ENCODE results near the gene LINGO1. TPM values are rescaled to one million over a fixed set of nuclear protein-coding genes. Genes with fewer than 3 reads are reported as not detected.

Gene LINGO1
- polyA plus RNA-seq, 1 of the 3 experiments (the other 2 are of a cell fraction) = 0.56 TPM

DNA sequence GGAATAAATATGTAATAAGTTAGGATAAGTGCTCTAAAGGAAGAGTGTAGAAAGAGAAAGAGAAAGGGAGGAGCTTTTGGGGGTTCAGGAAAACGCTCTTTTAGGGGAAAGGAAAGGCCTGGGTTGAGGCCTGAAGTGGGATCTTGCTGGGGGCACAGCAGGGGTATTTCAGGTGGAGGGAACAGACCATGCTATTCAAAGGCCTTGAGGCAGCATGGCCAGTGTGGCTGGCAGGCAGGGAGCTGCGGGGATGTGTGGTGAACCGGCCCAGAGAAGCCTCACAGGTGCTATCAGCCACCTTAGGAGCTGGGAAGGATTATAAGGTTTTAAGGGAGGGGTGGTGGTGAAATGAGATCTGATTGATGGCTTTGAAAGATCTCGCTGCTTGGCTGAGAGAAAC is 66.6 kb downstream of the LINGO1 start:
- TF ChIP-seq, protein P1, sequence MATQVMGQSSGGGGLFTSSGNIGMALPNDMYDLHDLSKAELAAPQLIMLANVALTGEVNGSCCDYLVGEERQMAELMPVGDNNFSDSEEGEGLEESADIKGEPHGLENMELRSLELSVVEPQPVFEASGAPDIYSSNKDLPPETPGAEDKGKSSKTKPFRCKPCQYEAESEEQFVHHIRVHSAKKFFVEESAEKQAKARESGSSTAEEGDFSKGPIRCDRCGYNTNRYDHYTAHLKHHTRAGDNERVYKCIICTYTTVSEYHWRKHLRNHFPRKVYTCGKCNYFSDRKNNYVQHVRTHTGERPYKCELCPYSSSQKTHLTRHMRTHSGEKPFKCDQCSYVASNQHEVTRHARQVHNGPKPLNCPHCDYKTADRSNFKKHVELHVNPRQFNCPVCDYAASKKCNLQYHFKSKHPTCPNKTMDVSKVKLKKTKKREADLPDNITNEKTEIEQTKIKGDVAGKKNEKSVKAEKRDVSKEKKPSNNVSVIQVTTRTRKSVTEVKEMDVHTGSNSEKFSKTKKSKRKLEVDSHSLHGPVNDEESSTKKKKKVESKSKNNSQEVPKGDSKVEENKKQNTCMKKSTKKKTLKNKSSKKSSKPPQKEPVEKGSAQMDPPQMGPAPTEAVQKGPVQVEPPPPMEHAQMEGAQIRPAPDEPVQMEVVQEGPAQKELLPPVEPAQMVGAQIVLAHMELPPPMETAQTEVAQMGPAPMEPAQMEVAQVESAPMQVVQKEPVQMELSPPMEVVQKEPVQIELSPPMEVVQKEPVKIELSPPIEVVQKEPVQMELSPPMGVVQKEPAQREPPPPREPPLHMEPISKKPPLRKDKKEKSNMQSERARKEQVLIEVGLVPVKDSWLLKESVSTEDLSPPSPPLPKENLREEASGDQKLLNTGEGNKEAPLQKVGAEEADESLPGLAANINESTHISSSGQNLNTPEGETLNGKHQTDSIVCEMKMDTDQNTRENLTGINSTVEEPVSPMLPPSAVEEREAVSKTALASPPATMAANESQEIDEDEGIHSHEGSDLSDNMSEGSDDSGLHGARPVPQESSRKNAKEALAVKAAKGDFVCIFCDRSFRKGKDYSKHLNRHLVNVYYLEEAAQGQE (IDR thresholded peaks at IDR 0.05; ENCODE audit: low read depth, low read length) = no peak
- TF ChIP-seq, protein P2, sequence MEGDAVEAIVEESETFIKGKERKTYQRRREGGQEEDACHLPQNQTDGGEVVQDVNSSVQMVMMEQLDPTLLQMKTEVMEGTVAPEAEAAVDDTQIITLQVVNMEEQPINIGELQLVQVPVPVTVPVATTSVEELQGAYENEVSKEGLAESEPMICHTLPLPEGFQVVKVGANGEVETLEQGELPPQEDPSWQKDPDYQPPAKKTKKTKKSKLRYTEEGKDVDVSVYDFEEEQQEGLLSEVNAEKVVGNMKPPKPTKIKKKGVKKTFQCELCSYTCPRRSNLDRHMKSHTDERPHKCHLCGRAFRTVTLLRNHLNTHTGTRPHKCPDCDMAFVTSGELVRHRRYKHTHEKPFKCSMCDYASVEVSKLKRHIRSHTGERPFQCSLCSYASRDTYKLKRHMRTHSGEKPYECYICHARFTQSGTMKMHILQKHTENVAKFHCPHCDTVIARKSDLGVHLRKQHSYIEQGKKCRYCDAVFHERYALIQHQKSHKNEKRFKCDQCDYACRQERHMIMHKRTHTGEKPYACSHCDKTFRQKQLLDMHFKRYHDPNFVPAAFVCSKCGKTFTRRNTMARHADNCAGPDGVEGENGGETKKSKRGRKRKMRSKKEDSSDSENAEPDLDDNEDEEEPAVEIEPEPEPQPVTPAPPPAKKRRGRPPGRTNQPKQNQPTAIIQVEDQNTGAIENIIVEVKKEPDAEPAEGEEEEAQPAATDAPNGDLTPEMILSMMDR (IDR thresholded peaks at IDR 0.05) = no peak
- TF ChIP-seq CHD2 (IDR thresholded peaks at IDR 0.05; ENCODE audit: low read length, partially characterized antibody) (no peak), TAF1 (IDR thresholded peaks at IDR 0.05; ENCODE audit: borderline replicate concordance, low read depth, low read length) (no peak), SMC3 (IDR thresholded peaks at IDR 0.05; ENCODE audit: low read depth, low read length) (no peak), RXRA (IDR thresholded peaks at IDR 0.05; ENCODE audit: borderline replicate concordance, low read depth) (no peak), FOXM1 (IDR thresholded peaks at IDR 0.05; ENCODE audit: low read depth) (no peak), RCOR1 (IDR thresholded peaks at IDR 0.05; ENCODE audit: low read length) (no peak), ELF1 (IDR thresholded peaks at IDR 0.05) (no peak), MXI1 (IDR thresholded peaks at IDR 0.05; ENCODE audit: low read depth, low read length) (no peak), EP300 (IDR thresholded peaks at IDR 0.05; ENCODE audit: borderline replicate concordance in 1 of 2, low read depth in 1 of 2, low read length in 1 of 2) (no peak), EZH2phosphoT487 (IDR thresholded peaks at IDR 0.05; ENCODE audit: borderline replicate concordance, low read depth) (no peak), NFIC (IDR thresholded peaks at IDR 0.05; ENCODE audit: borderline replicate concordance) (no peak), POLR2AphosphoS5 (IDR thresholded peaks at IDR 0.05; ENCODE audit: low read depth, low read length) (no peak), FOSL2 (IDR thresholded peaks at IDR 0.05; ENCODE audit: borderline replicate concordance, low read depth) (no peak), FOXJ3 (CRISPR knock-in tag; IDR thresholded peaks at IDR 0.05) (no peak), TCF12 (IDR thresholded peaks at IDR 0.05) (no peak)
- TF ChIP-seq, protein P3, sequence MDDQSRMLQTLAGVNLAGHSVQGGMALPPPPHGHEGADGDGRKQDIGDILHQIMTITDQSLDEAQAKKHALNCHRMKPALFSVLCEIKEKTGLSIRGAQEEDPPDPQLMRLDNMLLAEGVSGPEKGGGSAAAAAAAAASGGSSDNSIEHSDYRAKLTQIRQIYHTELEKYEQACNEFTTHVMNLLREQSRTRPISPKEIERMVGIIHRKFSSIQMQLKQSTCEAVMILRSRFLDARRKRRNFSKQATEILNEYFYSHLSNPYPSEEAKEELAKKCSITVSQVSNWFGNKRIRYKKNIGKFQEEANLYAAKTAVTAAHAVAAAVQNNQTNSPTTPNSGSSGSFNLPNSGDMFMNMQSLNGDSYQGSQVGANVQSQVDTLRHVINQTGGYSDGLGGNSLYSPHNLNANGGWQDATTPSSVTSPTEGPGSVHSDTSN (IDR thresholded peaks at IDR 0.05) = no peak
- TF ChIP-seq, protein P4, sequence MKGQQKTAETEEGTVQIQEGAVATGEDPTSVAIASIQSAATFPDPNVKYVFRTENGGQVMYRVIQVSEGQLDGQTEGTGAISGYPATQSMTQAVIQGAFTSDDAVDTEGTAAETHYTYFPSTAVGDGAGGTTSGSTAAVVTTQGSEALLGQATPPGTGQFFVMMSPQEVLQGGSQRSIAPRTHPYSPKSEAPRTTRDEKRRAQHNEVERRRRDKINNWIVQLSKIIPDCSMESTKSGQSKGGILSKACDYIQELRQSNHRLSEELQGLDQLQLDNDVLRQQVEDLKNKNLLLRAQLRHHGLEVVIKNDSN (IDR thresholded peaks at IDR 0.05; ENCODE audit: borderline replicate concordance, low read depth) = no peak
- TF ChIP-seq, protein P5, sequence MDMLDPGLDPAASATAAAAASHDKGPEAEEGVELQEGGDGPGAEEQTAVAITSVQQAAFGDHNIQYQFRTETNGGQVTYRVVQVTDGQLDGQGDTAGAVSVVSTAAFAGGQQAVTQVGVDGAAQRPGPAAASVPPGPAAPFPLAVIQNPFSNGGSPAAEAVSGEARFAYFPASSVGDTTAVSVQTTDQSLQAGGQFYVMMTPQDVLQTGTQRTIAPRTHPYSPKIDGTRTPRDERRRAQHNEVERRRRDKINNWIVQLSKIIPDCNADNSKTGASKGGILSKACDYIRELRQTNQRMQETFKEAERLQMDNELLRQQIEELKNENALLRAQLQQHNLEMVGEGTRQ (IDR thresholded peaks at IDR 0.05; ENCODE audit: borderline replicate concordance, low read depth, low read length) = no peak
- Histone ChIP-seq H4K20me1 (ENCODE audit: insufficient read depth) (no peaks in the 10 kb centered on the region), H3K36me3 (replicated peaks in 1 of 2; ENCODE audit: control insufficient read depth in 1 of 2, insufficient read depth in 2 of 2, low read length in 1 of 2) (no peaks in the 10 kb centered on the region), H3K9ac (no peak overlapping the region), H3K9me3 (no peaks in the 10 kb centered on the region), H3K27me3 (ENCODE audit: insufficient read depth) (no peaks in the 10 kb centered on the region), H3K4me1 (ENCODE audit: control insufficient read depth in 1 of 2, insufficient read depth in 2 of 2, low read depth in 1 of 2, low read length in 1 of 2) (peaks cover 0 to 22% of the 10 kb centered on the region in 2 experiments; a peak in 1 of 4 replicates), H3K27ac (ENCODE audit: low read depth in 2 of 2, low read length in 1 of 2) (no peak overlapping the region), H3K4me3 (ENCODE audit: low read depth in 2 of 2, low read length in 1 of 2) (no peak overlapping the region), H3K4me2 (no peak overlapping the region), H3K9me2 (no peaks in the 10 kb centered on the region), H2AFZ (ENCODE audit: low read depth) (no peak overlapping the region), H3F3A (replicated peaks; ENCODE audit: insufficient read depth) (no peaks in the 10 kb centered on the region), H3K79me2 (ENCODE audit: insufficient read depth) (no peaks in the 10 kb centered on the region)
- 65% methylated on average over 4 of the region's 4 CpGs for WGBS (ENCODE audit: low lambda C conversion rate)
- no peak for DNase-seq
- CTCF ChIA-PET = interaction anchor here (0.9 to 4.2 kb wide), 5 partner anchors 12 to 448 kb away, joined by 3 to 21 read pairs (median 3); no protein-coding TSS in a partner anchor
- POLR2A ChIA-PET = no interaction called here

Data from SK-N-SH (cell line).